ENCODE data around the gene DEDD2.

The DEDD2 gene

DNA sequence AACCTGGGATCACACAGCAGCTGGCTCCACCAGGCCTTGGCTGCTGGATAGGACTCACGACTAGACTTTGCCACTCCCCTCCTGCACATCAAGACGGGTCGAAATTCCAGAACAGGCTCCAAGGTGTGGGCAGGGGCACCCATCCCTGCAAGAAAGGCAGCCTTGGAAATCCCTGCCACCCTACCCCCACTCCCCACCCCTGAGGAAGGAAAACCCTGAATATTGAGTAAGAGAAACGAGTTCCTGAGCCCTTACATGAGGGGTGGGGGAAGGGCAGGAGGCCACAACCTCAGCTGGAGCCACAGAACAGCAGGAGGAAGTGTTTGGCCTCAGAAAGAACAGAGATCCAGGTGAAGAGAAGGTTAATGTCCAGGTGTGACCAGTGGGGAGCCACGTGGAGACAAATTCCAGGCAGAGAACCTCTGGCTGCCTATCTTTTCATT, 20.1 kb downstream of the DEDD2 start:
- DNase-seq, result no peak

- no peak for DNase-seq
Measured at GRCh38 chr19:42196011-42197001, 21.2 kb downstream of the DEDD2 start.

GRCh38 chr19:42193706-42194105, 23.8 kb downstream of the DEDD2 start:
- DNase-seq, result no peak

GRCh38 chr19:42193294-42193693, 24.2 kb downstream of the DEDD2 start:
- no peak for DNase-seq

GRCh38 chr19:42191855-42192254, 25.6 kb downstream of the DEDD2 start:
- peak; percentile 56 for DNase-seq

DNA sequence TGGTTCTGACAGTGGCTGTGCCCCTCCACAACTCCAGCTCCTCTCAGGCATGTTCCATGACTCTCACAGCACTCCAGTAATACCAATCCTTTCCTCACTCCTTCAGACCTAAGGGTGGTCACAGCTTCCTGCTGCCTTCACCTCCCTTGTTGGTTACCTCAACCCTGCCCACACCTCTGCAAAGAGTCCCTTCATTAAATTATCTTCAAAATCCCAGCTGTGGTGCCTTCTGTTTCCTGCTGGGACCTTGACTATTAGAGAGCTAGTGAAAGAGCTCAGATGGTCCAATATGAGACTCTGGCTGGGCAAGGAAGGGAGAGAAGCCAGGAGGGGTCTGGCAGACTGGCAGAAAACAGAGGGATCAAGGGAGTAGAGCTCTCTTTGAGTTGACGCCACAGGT, 26.1 kb downstream of the DEDD2 start:
- no peak for DNase-seq

GRCh38 chr19:42189133-42189532, 28.3 kb downstream of the DEDD2 start:
- DNase-seq, result no peak

GRCh38 chr19:42188665-42189064, 28.8 kb downstream of the DEDD2 start:
- DNase-seq, result no peak

GRCh38 chr19:42185277-42185676, 32.2 kb downstream of the DEDD2 start:
- peak; percentile 48 for DNase-seq

GRCh38 chr19:42184401-42184861, 33.0 kb downstream of the DEDD2 start:
- DNase-seq, result peak; percentile 80

DNA sequence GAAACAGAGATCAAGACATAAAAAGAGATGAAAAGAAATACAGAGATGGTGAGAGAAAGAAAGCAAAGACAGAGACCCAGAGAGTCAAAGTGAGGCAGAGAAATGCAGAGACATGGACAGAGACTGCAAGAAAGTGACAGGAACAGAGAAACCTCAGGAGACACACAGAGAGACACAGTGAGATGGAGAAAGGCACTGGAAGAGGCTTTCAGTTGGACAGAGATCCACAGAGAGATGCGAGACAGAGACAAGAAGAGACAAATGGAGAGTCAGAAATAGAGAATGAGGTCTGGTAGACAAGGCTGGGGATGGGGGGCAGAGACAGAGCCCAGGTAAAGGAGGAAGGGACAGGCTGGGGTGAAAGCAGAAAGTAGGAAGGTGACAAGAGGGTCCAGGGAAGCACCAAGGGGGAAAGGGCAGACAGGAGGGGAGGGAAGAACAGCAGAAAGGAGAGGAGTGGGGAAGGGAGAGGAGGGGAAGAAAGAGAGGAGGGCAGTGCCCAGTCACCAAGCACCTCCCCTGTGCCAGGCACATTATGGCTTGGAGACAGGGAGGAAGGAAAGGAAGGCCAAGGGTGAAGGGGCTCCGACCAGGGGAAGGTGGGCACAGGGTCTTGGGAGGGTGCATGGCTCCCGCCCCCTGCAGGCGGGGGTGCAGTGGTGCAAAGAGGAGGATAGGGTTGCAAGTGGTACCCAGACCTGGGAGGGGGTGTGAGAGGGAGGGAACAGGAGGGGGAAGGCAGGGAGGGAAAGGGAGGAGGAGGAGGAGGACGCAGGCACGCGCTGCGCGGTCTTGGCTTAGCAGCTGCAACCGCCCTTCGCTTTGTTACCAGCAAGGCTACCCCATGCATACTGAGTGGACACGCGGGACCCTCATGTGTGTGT, 38.4 kb downstream of the DEDD2 start:
- DNase-seq, result peak; percentile 28

GRCh38 chr19:42177686-42178019, 39.8 kb downstream of the DEDD2 start:
- no peak for DNase-seq

- DNase-seq, result peak; percentile 82
Measured at GRCh38 chr19:42176990-42177685, 40.3 kb downstream of the DEDD2 start.

- DNase-seq, result no peak
Measured at GRCh38 chr19:42176649-42176989, 40.9 kb downstream of the DEDD2 start.

DNA sequence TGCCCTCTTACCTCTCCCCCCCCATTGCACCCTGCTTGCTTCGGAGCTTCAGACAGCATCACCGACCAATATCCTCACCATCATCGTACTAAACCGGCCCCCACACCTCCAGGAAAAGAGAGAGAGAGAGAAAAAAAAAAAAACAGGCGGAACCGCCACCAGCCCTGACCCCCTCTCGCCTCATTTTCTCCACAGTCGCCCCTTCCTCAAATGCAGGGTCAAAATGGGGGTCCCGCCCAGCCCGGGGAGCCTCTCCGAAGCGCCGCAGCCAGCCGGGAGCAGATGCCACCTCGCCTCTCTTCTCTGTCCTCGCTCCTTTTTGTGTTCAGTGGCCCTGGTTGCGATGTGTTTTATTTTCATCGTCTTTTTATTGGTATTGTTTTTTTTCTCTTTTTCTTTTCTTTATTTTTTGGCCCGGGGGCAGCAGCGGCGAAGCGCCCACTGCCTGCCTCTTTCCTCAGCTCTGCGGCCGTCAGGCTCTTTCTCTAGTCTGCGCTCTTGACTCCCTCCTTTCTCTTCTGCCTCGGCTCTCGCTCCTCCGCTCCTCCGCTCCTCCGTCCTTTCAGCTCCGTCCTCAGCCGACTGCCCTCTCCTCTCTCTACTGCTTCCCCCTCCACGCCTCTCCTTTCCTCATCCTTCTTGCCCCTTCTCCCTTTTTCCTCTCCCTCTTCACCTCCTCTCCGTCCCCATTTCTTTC, 41.4 kb downstream of the DEDD2 start:
- DNase-seq, result peak; percentile 33

DNA sequence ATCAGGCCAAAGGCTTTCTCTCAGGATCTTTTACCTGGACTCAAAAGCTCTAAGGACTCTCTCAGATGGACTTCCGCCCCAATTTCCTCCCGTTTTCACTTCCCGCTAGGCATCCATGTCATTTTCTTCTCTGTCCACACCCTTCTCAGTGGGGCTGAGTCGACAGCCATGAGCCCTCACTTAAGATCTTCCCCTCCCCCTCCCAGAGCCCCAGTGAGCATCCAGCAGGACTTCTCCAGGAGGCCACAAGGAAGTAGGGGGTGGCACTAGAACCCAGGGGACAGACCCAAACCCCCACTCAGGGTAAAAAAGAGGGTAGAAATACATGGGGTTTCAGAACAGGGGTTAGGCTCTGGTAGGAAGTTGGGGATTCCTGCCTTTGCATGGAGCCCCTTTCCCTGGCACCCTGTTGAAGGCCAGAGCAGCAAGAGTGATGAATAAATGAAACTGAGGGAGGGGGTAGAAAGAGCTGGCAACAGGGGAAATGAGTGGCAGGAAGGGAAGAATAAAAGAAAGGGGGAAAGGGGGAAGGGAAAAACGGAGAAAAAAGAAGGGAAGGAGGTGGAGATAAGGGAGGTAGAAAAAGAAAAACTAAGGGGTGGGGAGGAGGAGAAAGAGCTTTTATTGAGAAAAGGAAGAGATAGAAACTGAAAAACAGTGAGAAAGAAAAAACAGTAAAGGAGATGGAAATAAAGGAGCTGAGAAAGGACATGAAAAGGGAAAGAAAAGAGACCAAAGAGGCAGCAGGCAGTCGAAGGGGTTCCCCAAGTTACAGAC, 42.3 kb downstream of the DEDD2 start:
- DNase-seq, result no peak

DNA sequence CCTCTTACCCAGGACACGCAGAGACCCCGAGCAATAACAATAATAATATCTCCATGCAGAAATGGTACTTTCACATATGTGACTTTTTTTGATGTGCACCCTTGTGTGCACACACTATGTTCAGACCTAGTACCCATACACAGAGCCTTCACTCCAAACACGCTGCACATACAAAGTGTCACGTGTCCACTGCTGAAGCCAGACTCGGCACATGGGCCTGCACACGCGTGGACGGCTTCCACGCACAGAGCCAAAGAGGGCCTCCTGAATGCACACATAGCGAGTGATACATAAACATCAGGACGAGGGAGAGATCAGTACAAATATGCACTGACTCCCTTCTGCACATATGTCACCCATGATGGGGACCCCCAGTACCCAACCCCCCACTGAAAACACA, 43.3 kb downstream of the DEDD2 start:
- no peak for DNase-seq

- no peak for DNase-seq
Measured at GRCh38 chr19:42173695-42174094, 43.8 kb downstream of the DEDD2 start.

- DNase-seq, result no peak
Measured at GRCh38 chr19:42172261-42172660, 45.2 kb downstream of the DEDD2 start.

DNA sequence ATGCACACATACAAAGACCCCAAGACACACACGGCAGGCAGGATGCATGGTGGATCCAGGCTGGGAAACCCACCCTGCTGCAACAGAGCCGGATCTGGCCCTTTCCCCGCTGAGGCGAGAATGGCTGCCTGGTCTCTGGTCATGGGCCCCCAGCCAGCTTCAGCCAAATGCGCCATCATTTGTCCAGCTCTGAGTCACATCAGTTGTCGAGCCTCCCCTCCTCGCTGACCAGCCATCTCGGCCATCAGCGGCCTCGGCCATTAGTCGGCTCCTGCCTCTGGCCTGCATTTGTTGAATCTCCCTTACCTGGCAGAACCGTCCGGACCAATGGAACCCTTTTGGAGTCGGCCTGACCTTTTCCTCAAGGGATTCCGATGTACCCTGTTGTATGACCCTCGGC, 46.8 kb downstream of the DEDD2 start:
- DNase-seq, result no peak

All from CD4-positive, alpha-beta T cell treated with Interleukin-6 for 4 hours (primary cell).